Esophagus muscularis mucosa (tissue), 3 donors: ENCODE results near the gene OR2S2.

Experiments used
- CTCF ChIP-seq, 3 experiments: fragments of 200-600 bp in 2 of 3; fragments of 450-650 bp in 1 of 3; sonication (generic) in 2 of 3; IDR thresholded peaks; one replicate each; pipeline ENCODE4 v1.5.1; 2017 to 2019; ENCODE audit warnings: antibody characterized with exemption in 3 of 3, mild to moderate bottlenecking in 2 of 3, moderate library complexity in 1 of 3
- POLR2A ChIP-seq: fragments of 450-650 bp; IDR thresholded peaks from one replicate; pipeline ENCODE4 v1.6.1; 2017; ENCODE audit warnings: antibody characterized with exemption, moderate library complexity, mild to moderate bottlenecking, low read depth

- no peak for TF ChIP-seq CTCF (IDR thresholded peaks at IDR 0.05)
- no peak for TF ChIP-seq POLR2A
Measured at GRCh38 chr9:35994959-35995358, 37.0 kb upstream of the OR2S2 start.
